ENCODE results near the gene ATP1B4. TPM values are rescaled to one million over a fixed set of nuclear protein-coding genes. Genes with fewer than 3 reads are reported as not detected.

ATP1B4 gene
- polyA plus RNA-seq, 1 of the 3 experiments (the other 2 are of a cell fraction): not detected

DNA sequence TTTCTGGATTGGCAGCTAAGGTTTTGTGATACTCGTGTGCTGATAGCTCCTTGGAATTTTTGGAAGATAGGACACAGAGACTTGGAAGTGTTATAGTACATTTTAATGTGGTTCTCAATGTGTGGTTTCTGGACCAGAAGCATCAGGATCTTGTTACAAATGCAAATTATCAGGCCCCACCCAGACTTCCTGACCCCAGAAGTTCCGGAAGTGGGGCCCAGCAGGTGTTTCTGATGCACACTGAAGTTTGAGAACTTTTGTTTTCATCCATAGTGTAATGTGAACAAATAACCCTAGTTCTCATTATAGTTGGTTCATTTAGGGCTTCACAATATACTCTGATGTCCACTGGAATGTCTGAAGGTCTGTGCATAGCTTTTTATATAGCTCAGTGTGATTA lies 57.6 kb downstream of the ATP1B4 start:
- POLR2A ChIA-PET: no interaction called here

More for the DNA sequence above, 57.6 kb downstream of the ATP1B4 start:
- WGBS (ENCODE audit: low lambda C conversion rate): 7% methylated on average over 2 of the region's 2 CpGs
- Histone ChIP-seq H3K27me3 (ENCODE audit: insufficient read depth) (no peaks in the 10 kb centered on the region; the same call in 1 of the 2 replicates), H3K36me3 (replicated peaks in 1 of 2; ENCODE audit: control insufficient read depth in 1 of 2, insufficient read depth in 2 of 2, low read length in 1 of 2) (no peaks in the 10 kb centered on the region), H3K4me3 (ENCODE audit: low read depth in 2 of 2, low read length in 1 of 2) (no peak overlapping the region), H3K79me2 (ENCODE audit: insufficient read depth) (no peaks in the 10 kb centered on the region), H4K20me1 (ENCODE audit: insufficient read depth) (no peaks in the 10 kb centered on the region), H3K9ac (no peak overlapping the region), H3K27ac (ENCODE audit: low read depth in 2 of 2, low read length in 1 of 2) (no peak overlapping the region), H3K9me2 (no peaks in the 10 kb centered on the region), H2AFZ (ENCODE audit: low read depth) (no peak overlapping the region), H3F3A (replicated peaks; ENCODE audit: insufficient read depth) (no peaks in the 10 kb centered on the region), H3K4me2 (no peak overlapping the region), H3K9me3 (no peaks in the 10 kb centered on the region), H3K4me1 (ENCODE audit: control insufficient read depth in 1 of 2, insufficient read depth in 2 of 2, low read depth in 1 of 2, low read length in 1 of 2) (no peaks in the 10 kb centered on the region)
- CTCF ChIA-PET: no interaction called here
- no peak for DNase-seq
- TF ChIP-seq, protein P1, sequence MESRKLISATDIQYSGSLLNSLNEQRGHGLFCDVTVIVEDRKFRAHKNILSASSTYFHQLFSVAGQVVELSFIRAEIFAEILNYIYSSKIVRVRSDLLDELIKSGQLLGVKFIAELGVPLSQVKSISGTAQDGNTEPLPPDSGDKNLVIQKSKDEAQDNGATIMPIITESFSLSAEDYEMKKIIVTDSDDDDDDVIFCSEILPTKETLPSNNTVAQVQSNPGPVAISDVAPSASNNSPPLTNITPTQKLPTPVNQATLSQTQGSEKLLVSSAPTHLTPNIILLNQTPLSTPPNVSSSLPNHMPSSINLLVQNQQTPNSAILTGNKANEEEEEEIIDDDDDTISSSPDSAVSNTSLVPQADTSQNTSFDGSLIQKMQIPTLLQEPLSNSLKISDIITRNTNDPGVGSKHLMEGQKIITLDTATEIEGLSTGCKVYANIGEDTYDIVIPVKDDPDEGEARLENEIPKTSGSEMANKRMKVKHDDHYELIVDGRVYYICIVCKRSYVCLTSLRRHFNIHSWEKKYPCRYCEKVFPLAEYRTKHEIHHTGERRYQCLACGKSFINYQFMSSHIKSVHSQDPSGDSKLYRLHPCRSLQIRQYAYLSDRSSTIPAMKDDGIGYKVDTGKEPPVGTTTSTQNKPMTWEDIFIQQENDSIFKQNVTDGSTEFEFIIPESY (IDR thresholded peaks at IDR 0.05; ENCODE audit: borderline replicate concordance, low read depth): no peak
- no peak for TF ChIP-seq EZH2phosphoT487 (IDR thresholded peaks at IDR 0.05; ENCODE audit: borderline replicate concordance, low read depth)
- no peak for TF ChIP-seq EP300 (IDR thresholded peaks at IDR 0.05; ENCODE audit: borderline replicate concordance in 1 of 2, low read depth in 1 of 2, low read length in 1 of 2)
- no peak for TF ChIP-seq IRF3 (IDR thresholded peaks at IDR 0.05; ENCODE audit: low read depth, low read length)
- no peak for TF ChIP-seq SIN3A (IDR thresholded peaks at IDR 0.05; ENCODE audit: borderline replicate concordance, low read depth, low read length)
- TF ChIP-seq, protein P2, sequence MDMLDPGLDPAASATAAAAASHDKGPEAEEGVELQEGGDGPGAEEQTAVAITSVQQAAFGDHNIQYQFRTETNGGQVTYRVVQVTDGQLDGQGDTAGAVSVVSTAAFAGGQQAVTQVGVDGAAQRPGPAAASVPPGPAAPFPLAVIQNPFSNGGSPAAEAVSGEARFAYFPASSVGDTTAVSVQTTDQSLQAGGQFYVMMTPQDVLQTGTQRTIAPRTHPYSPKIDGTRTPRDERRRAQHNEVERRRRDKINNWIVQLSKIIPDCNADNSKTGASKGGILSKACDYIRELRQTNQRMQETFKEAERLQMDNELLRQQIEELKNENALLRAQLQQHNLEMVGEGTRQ (IDR thresholded peaks at IDR 0.05; ENCODE audit: borderline replicate concordance, low read depth, low read length): no peak
- TF ChIP-seq YY1 (IDR thresholded peaks at IDR 0.05; ENCODE audit: low read depth): no peak
- no peak for TF ChIP-seq JUND (IDR thresholded peaks at IDR 0.05)
- no peak for TF ChIP-seq PBX3 (IDR thresholded peaks at IDR 0.05)
- TF ChIP-seq GATA2 (CRISPR knock-in tag; IDR thresholded peaks at IDR 0.05): no peak
- no peak for TF ChIP-seq TAF1 (IDR thresholded peaks at IDR 0.05; ENCODE audit: borderline replicate concordance, low read depth, low read length)
- no peak for TF ChIP-seq TCF12 (IDR thresholded peaks at IDR 0.05)
- no peak for TF ChIP-seq RFX5 (IDR thresholded peaks at IDR 0.05; ENCODE audit: low read length)
- TF ChIP-seq RAD21 (IDR thresholded peaks at IDR 0.05; ENCODE audit: low read length): no peak
- TF ChIP-seq GABPA (IDR thresholded peaks at IDR 0.05; ENCODE audit: low read depth): no peak
- TF ChIP-seq NRF1 (IDR thresholded peaks at IDR 0.05; ENCODE audit: low read depth, low read length): no peak
- TF ChIP-seq POLR2AphosphoS5 (IDR thresholded peaks at IDR 0.05; ENCODE audit: low read depth, low read length): no peak
